H1 (cell line): Measurements from ENCODE around the gene TRAPPC3. TPM values are rescaled to one million over a fixed set of nuclear protein-coding genes. Genes with fewer than 3 reads are reported as not detected.

ENCODE experiments used
- CTCF ChIA-PET: fragments of 300-600 bp; sonication (Branson Sonifier 250); formaldehyde crosslinking; loops from one replicate; lab custom pipeline; 2021; ENCODE audit not compliant: partially characterized antibody; lab: Charles Lee
- POLR2A ChIA-PET: fragments of 300-600 bp; sonication (Branson Sonifier 250); formaldehyde crosslinking; loops from one replicate; lab custom pipeline; 2021; ENCODE audit warnings: inconsistent platforms; ENCODE audit not compliant: partially characterized antibody; lab: Charles Lee
- DNase-seq, 2 experiments: peaks; one replicate each; pipeline versions ENCODE4 v3.0.0 to v3.0.0-alpha.2; 2010 to 2022; ENCODE audit warnings: low spot score in 2 of 2, low read depth in 1 of 2, mixed read lengths in 1 of 2
- FAIRE-seq: peaks from 2 replicates; lab custom pipeline; 2011; peaks lifted over from hg19 to GRCh38; lab: Jason Lieb, UNC
- H2AFZ ChIP-seq: 2 replicates; pipeline ENCODE4 v1.8.1; 2012; ENCODE audit warnings: low read length, inconsistent platforms
- H2AK5ac ChIP-seq: 2 replicates; pipeline ENCODE4 v1.6.1; 2013; ENCODE audit warnings: low read depth, low read length
- H2BK120ac ChIP-seq: replicated peaks from 2 replicates; pipeline ENCODE3; 2013; ENCODE audit warnings: low read depth, low read length, inconsistent platforms
- H2BK12ac ChIP-seq: 2 replicates; pipeline ENCODE4 v1.6.1; 2013; ENCODE audit warnings: low read depth, low read length
- H2BK15ac ChIP-seq: 2 replicates; pipeline ENCODE4 v1.6.1; 2013; ENCODE audit warnings: low read length
- H2BK20ac ChIP-seq: 2 replicates; pipeline ENCODE4 v1.6.1; 2013; ENCODE audit warnings: low read length
- H2BK5ac ChIP-seq: 2 replicates; pipeline ENCODE4 v1.6.1; 2013; ENCODE audit warnings: low read depth, low read length
- H3K14ac ChIP-seq: 2 replicates; pipeline ENCODE4 v1.6.1; 2013; ENCODE audit warnings: inconsistent platforms; ENCODE audit not compliant: insufficient read length
- H3K18ac ChIP-seq: 2 replicates; pipeline ENCODE4 v1.6.1; 2013; ENCODE audit warnings: low read length; ENCODE audit errors: extremely low read depth
- H3K23ac ChIP-seq: 2 replicates; pipeline ENCODE4 v1.6.1; 2013; ENCODE audit warnings: inconsistent platforms; ENCODE audit not compliant: insufficient read length
- H3K23me2 ChIP-seq: 2 replicates; pipeline ENCODE4 v1.6.1; 2013; ENCODE audit warnings: low read depth, low read length
- H3K27ac ChIP-seq: 2 replicates; pipeline ENCODE4 v1.6.1; 2011; ENCODE audit warnings: low read depth, low read length, inconsistent platforms
- H3K27me3 ChIP-seq, 4 experiments: replicated peaks in 1 of 4; 1 replicate in 1 of 4; 2 replicates in 3 of 4; pipeline versions ENCODE4 v1.6.1 to v1.8.1; 2011 to 2013; ENCODE audit warnings: low read length in 3 of 4, mild to moderate bottlenecking in 3 of 4, inconsistent platforms in 2 of 4, mixed read lengths in 2 of 4, moderate library complexity in 1 of 4; ENCODE audit not compliant: control insufficient read depth in 3 of 4, insufficient read depth in 3 of 4; ENCODE audit errors: extremely low read depth in 1 of 4
- H3K36me3 ChIP-seq, 4 experiments: 2 replicates each; pipeline versions ENCODE4 v1.6.1 to v1.8.1; 2011 to 2013; ENCODE audit warnings: mild to moderate bottlenecking in 4 of 4, low read length in 3 of 4, moderate library complexity in 2 of 4, control low read depth in 1 of 4, inconsistent platforms in 1 of 4; ENCODE audit not compliant: insufficient read depth in 4 of 4, control insufficient read depth in 2 of 4
- H3K4ac ChIP-seq: replicated peaks from 2 replicates; pipeline ENCODE3; 2013; ENCODE audit warnings: low read length, low read depth, mixed read lengths, inconsistent platforms; ENCODE audit not compliant: insufficient read length
- H3K4me1 ChIP-seq, 4 experiments: replicated peaks in 1 of 4; 1 replicate in 1 of 4; 2 replicates in 3 of 4; pipeline versions ENCODE4 v1.6.1 to v1.8.1; 2011 to 2013; ENCODE audit warnings: low read length in 3 of 4, inconsistent platforms in 2 of 4, mixed read lengths in 1 of 4; ENCODE audit not compliant: insufficient read depth in 4 of 4, control insufficient read depth in 3 of 4
- H3K4me2 ChIP-seq, 2 experiments: 2 replicates each; pipeline versions ENCODE4 v1.6.1 to v1.8.1; 2011 to 2013; ENCODE audit warnings: low read depth in 2 of 2, low read length in 2 of 2, control low read depth in 1 of 2, inconsistent platforms in 1 of 2, mild to moderate bottlenecking in 1 of 2; ENCODE audit not compliant: insufficient read depth in 1 of 2
- H3K4me3 ChIP-seq, 4 experiments: fragments of 200-600, 300-600 bp in 1 of 4; sonication (generic), shearing (Covaris generic), sonication (Bioruptor Twin) in 1 of 4; 2 replicates each; pipeline versions ENCODE4 v1.5.1 to v1.8.1; 2011 to 2016; ENCODE audit warnings: low read length in 4 of 4, low read depth in 3 of 4, control low read depth in 2 of 4, inconsistent platforms in 2 of 4, mild to moderate bottlenecking in 2 of 4, mixed read lengths in 1 of 4, moderate library complexity in 1 of 4; ENCODE audit not compliant: insufficient read depth in 2 of 4; ENCODE audit errors: extremely low read depth in 1 of 4
- H3K56ac ChIP-seq: replicated peaks from 2 replicates; pipeline ENCODE3; 2013; ENCODE audit warnings: low read depth, mild to moderate bottlenecking, mixed read lengths, low read length, inconsistent platforms; ENCODE audit not compliant: insufficient read length
- H3K79me1 ChIP-seq: 2 replicates; pipeline ENCODE4 v1.6.1; 2013; ENCODE audit warnings: low read depth, low read length, control low read depth
- H3K79me2 ChIP-seq, 2 experiments: 2 replicates each; pipeline versions ENCODE4 v1.6.1 to v1.8.1; 2012 to 2013; ENCODE audit warnings: low read length in 2 of 2, mild to moderate bottlenecking in 2 of 2, inconsistent platforms in 1 of 2; ENCODE audit not compliant: insufficient read depth in 2 of 2, control insufficient read depth in 1 of 2
- H3K9ac ChIP-seq, 4 experiments: replicated peaks in 1 of 4; 1 replicate in 1 of 4; 2 replicates in 3 of 4; pipeline versions ENCODE4 v1.6.1 to v1.8.1; 2011 to 2013; ENCODE audit warnings: low read depth in 3 of 4, low read length in 3 of 4, control low read depth in 2 of 4, mild to moderate bottlenecking in 2 of 4, moderate library complexity in 2 of 4, inconsistent platforms in 1 of 4; ENCODE audit errors: extremely low read depth in 1 of 4
- H3K9me3 ChIP-seq, 2 experiments: 2 replicates each; pipeline versions ENCODE4 v1.6.1 to v1.8.1; 2012 to 2013; ENCODE audit warnings: mild to moderate bottlenecking in 2 of 2, moderate library complexity in 2 of 2, control low read depth in 1 of 2, inconsistent platforms in 1 of 2, low read depth in 1 of 2, low read length in 1 of 2, mixed read lengths in 1 of 2; ENCODE audit not compliant: insufficient read depth in 2 of 2
- H4K20me1 ChIP-seq, 2 experiments: replicated peaks in 1 of 2; 2 replicates each; pipeline versions ENCODE3 to v1.8.1; 2011 to 2013; ENCODE audit warnings: inconsistent platforms in 2 of 2, low read length in 2 of 2, mild to moderate bottlenecking in 1 of 2; ENCODE audit not compliant: insufficient read depth in 2 of 2, control insufficient read depth in 1 of 2
- H4K5ac ChIP-seq: 2 replicates; pipeline ENCODE4 v1.6.1; 2013; ENCODE audit warnings: low read length, low read depth, mixed read lengths, inconsistent platforms; ENCODE audit not compliant: insufficient read length
- H4K8ac ChIP-seq: 2 replicates; pipeline ENCODE4 v1.8.0; 2013; ENCODE audit warnings: mild to moderate bottlenecking, moderate library complexity, low read length, inconsistent platforms; ENCODE audit not compliant: insufficient read depth; ENCODE audit errors: extremely low read depth
- H4K91ac ChIP-seq: replicated peaks from 2 replicates; pipeline ENCODE3; 2013; ENCODE audit warnings: low read length, mixed read lengths, inconsistent platforms; ENCODE audit not compliant: insufficient read length
- BCL11A ChIP-seq, 2 experiments: IDR thresholded peaks; one replicate each; pipeline ENCODE4 v1.6.1; 2011; ENCODE audit warnings: low read depth in 2 of 2, low read length in 2 of 2, mild to moderate bottlenecking in 2 of 2
- FOSL1 ChIP-seq: IDR thresholded peaks from 2 replicates; pipeline ENCODE4 v1.6.1; 2011; ENCODE audit warnings: mild to moderate bottlenecking, low read depth, low read length, moderate library complexity; ENCODE audit not compliant: insufficient read depth
- GABPA ChIP-seq: IDR thresholded peaks from 2 replicates; pipeline ENCODE4 v1.6.1; 2011; ENCODE audit warnings: mild to moderate bottlenecking, low read length, moderate library complexity, borderline replicate concordance; ENCODE audit not compliant: insufficient read depth
- JUND ChIP-seq: IDR thresholded peaks from 2 replicates; pipeline ENCODE4 v1.6.1; 2011; ENCODE audit warnings: mild to moderate bottlenecking, improper control_type of control experiment, low read length
- MAFK ChIP-seq: IDR thresholded peaks from 2 replicates; pipeline ENCODE4 v1.6.1; 2012; ENCODE audit warnings: low read depth, mild to moderate bottlenecking, improper control_type of control experiment, low read length
- RXRA ChIP-seq: IDR thresholded peaks from 2 replicates; pipeline ENCODE4 v1.6.1; 2011; ENCODE audit warnings: low read depth, mild to moderate bottlenecking, low read length, moderate library complexity; ENCODE audit not compliant: insufficient read depth
- SAP30 ChIP-seq: fragments of 300-600 bp; sonication (generic); IDR thresholded peaks from 2 replicates; pipeline ENCODE4 v1.7.1; 2012; ENCODE audit warnings: low read length, moderate library complexity, mild to moderate bottlenecking, inconsistent platforms; ENCODE audit not compliant: insufficient read depth, insufficient replicate concordance
- WGBS, 2 experiments: shearing (Covaris generic) in 1 of 2; methylation state at CpG; one replicate each; pipeline versions ENCODE4 v1.1.6 to v1.1.7; 2013 to 2015; ENCODE audit warnings: low lambda C conversion rate in 2 of 2, mixed read lengths in 2 of 2, inconsistent platforms in 1 of 2, low coverage in 1 of 2, missing lambda C conversion rate in 1 of 2; ENCODE audit not compliant: insufficient replicate concordance in 2 of 2, insufficient coverage in 1 of 2, insufficient read length in 1 of 2; ENCODE audit errors: extremely low coverage in 1 of 2, missing lambda C conversion rate in 1 of 2; 5-methylcytosine and 5-hydroxymethylcytosine counted together
- polyA plus RNA-seq, 7 experiments: library from polyadenylated mRNA; depleted of rRNA in 3 of 7; stranded (reverse) in 5 of 7; unstranded in 2 of 7; fragments of >200 nt in 5 of 7; fragments of 200-250 nt in 2 of 7; gene quantifications; 1 replicate in 5 of 7; 2 replicates in 1 of 7; 4 replicates in 1 of 7; pipeline versions ENCODE4 v1.2.1 to v1.2.3, GENCODE V29; 2011 to 2013; ENCODE audit warnings: missing spikeins in 2 of 7, mixed read lengths in 2 of 7
- total RNA-seq: library from RNA; stranded (reverse); fragmentation: NEBNext Ultra II Directional; extraction: Animal tissue kit (Norgen Biotek cat#: 25700); gene quantifications from 2 replicates; pipeline ENCODE4 v1.2.1, GENCODE V29; 2021
- TF ChIP-seq, protein P1 (sequence below): IDR thresholded peaks from 2 replicates; pipeline ENCODE4 v1.6.1; 2012; ENCODE audit warnings: low read length, inconsistent platforms

TRAPPC3 gene
- total and polyA plus RNA-seq, 2 of the 8 experiments (the other 6 are each of a cell fraction or from before 2014, with no cell fraction given), result 47.8 to 51.0 TPM

DNA sequence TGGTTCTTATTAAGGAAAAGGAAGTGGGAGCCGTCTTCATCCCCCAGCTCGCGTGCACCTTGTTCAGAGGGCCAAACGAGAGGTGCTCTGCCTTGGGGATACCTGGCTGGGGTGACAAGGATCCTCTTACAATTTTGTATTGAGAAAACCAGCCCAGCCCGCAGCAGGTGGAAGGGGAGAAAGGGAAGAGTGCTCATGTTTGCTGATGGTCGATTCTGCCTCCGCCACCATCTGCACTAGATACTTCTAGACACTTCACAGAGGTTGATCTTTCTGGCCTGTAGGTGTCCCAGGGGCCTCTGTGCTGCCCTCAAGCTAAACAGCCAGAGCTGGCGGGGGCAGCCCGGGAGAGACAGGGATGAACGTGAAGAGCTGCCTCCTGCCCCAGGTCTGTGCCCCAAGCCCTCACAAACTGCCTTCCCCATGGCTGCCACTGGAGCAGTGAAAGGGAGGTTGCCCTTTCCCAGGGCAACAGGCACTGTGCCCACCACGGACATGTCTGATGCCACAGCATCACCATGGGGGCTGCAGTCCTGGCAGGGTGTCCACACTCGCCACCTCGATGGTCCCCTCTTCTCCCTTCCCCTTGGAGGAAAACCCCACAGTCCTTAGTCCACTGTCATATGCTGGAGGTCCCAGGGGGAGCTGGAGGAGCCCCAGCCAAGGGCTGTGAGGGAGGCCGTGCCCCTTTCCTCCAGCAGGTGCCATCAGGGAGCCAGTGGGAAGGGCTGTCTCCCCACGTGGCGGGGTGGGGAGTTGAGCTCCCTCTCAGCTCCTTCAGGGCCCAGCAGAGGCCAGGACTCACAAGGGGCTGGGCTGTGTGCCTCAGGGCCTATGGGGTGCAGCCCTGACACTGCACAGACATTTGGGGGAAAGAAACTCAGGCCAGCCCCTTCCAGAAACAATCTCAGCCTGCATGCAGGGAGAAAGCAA, 52.5 kb downstream of the TRAPPC3 start:
- Histone ChIP-seq H2AK5ac (no peak overlapping the region), H2BK5ac (peak overlapping the region; percentile 40; the same call in 1 of the 2 replicates), H3K23me2 (no peaks in the 10 kb centered on the region), H4K5ac (no peak overlapping the region), H2BK20ac (no peak overlapping the region), H3K23ac (no peak overlapping the region), H4K20me1 (peaks cover 0 to 5% of the 10 kb centered on the region in 2 experiments), H3K56ac (no peak overlapping the region), H3K4me2 (peak overlapping the region in 1 of 2 experiments; percentile 25; a peak in 1 of 4 replicates), H2BK12ac (no peak overlapping the region), H3K9me3 (no peaks in the 10 kb centered on the region), H2BK120ac (no peak overlapping the region), H4K91ac (no peak overlapping the region), H3K14ac (no peak overlapping the region), H3K36me3 (peaks cover 18 to 30% (median 28%) of the 10 kb centered on the region in 4 experiments), H2AFZ (no peak overlapping the region), H4K8ac (peak overlapping the region; percentile 18; the same call in 1 of the 2 replicates), H2BK15ac (no peak overlapping the region), H3K18ac (no peak overlapping the region; the same call in 1 of the 2 replicates), H3K79me1 (no peaks in the 10 kb centered on the region), H3K4me1 (peaks cover 0 to 11% (median 7%) of the 10 kb centered on the region in 4 experiments; a peak in 3 of 7 replicates), H3K4me3 (no peak overlapping the region), H3K79me2 (no peaks in the 10 kb centered on the region), H3K27me3 (0 out of 7 replicates have a peak, but pooled peaks cover 0 to 2% (median 0%) of the 10 kb centered on the region in 4 experiments), H3K27ac (peak overlapping the region; percentile 56; the same call in 1 of the 2 replicates), H3K4ac (no peak overlapping the region), H3K9ac (no peak overlapping the region; a peak in 1 of 7 replicates)
- FAIRE-seq (no peak), DNase-seq (peak in 1 of 2 experiments; percentile 78)
- 72% methylated on average over 16 of the region's 16 CpGs; no CpG with 5 or more reads in 1 of the 2 experiments for WGBS, 2 experiments
- CTCF ChIA-PET, result interaction anchor here (0.6 to 32.6 kb wide), 22 partner anchors 9 to 339 kb away, joined by 3 to 738 read pairs (median 4); partner anchors contain the start of genes SH3D21 and TRAPPC3
- POLR2A ChIA-PET, result interaction anchor here (0.6 to 7.8 kb wide), 16 partner anchors 9 to 288 kb away, joined by 3 to 61 read pairs (median 4); partner anchors contain the start of gene TRAPPC3
- TF ChIP-seq MAFK, result no peak
- TF ChIP-seq JUND, result no peak
- no peak for TF ChIP-seq FOSL1
- TF ChIP-seq RXRA, result no peak
- TF ChIP-seq GABPA, result no peak
- no peak for TF ChIP-seq BCL11A (IDR thresholded peaks at IDR 0.05; ENCODE audit: low read depth in 2 of 2, low read length in 2 of 2)
- TF ChIP-seq, protein P1, sequence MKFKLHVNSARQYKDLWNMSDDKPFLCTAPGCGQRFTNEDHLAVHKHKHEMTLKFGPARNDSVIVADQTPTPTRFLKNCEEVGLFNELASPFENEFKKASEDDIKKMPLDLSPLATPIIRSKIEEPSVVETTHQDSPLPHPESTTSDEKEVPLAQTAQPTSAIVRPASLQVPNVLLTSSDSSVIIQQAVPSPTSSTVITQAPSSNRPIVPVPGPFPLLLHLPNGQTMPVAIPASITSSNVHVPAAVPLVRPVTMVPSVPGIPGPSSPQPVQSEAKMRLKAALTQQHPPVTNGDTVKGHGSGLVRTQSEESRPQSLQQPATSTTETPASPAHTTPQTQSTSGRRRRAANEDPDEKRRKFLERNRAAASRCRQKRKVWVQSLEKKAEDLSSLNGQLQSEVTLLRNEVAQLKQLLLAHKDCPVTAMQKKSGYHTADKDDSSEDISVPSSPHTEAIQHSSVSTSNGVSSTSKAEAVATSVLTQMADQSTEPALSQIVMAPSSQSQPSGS, result no peak
- TF ChIP-seq SAP30, result no peak
